COLO668 (cell line): ENCODE results near the gene TMCO4.

ENCODE experiments used
- DNase-seq: peaks from one replicate; lab custom pipeline; 2025; ENCODE audit not compliant: unreplicated experiment; lab: John Stamatoyannopoulos, UW

TMCO4 gene

GRCh38 chr1:19776933-19777332, 22.8 kb downstream of the TMCO4 start:
- DNase-seq: no peak

DNA sequence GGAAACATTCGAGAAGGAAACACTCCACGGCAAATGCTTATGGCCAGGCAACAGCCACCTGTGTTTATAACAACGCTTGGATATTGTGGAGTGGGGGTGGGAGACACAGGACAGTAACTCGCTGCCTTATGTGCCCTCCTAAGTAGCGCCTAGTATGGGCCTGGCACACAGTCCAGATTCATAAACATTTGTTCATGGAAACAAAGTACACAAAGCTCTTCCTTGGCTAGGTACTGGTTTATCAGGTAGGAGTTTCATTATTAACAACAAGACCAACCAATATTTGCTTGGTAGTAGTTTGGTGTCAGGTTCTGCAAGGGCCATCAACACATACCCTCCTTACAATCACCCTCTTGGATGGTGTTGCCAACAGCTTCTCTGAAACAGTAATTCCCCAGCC, 23.4 kb downstream of the TMCO4 start:
- DNase-seq: peak; percentile 36

- no peak for DNase-seq
Measured at GRCh38 chr1:19775831-19776230, 23.9 kb downstream of the TMCO4 start.

GRCh38 chr1:19775317-19775716, 24.4 kb downstream of the TMCO4 start:
- DNase-seq: no peak

- DNase-seq: no peak
Measured at GRCh38 chr1:19774180-19774785, 25.4 kb downstream of the TMCO4 start.

GRCh38 chr1:19773485-19773884, 26.2 kb downstream of the TMCO4 start:
- DNase-seq: no peak

DNA sequence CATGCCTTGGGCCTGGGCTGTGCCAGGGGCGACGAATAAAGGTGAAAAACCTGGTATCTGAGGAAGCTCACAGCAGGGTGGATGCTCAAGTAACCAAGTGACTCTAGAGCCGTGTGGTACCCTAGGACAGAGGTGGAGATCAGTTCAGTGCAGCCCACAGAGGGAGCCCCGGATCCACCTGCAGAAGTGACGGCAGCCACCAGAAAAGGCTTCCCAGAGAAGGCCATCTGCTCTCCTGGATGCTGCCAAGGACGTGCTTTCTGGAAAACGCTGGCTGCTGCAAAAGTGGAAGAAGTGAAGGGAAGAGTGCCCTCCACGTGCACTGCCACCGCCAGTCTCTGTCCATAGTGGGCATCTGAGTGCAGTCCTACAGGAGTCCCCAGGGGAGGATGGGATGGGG, 27.7 kb downstream of the TMCO4 start:
- DNase-seq: no peak

DNA sequence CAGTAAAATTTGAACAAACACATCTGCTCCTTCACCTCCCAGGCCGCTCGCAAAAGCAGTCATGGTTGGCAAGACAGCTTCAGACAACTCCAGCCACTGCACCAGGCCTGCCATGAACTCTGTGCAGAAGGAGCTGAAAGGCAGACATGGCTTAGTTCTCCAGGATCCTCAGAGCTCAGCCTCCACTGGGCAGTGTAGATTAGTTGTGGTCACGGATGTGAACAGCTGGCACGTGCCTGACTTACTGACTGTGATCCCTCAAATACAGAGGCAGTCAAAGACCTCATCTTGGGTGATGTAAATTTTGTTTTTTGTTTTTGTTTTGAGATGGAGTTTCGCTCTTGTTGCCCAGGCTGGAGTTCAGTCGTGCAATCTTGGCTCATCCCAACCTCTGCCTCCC, 28.4 kb downstream of the TMCO4 start:
- DNase-seq: no peak

- no peak for DNase-seq
Measured at GRCh38 chr1:19770436-19771190, 29.1 kb downstream of the TMCO4 start.

DNA sequence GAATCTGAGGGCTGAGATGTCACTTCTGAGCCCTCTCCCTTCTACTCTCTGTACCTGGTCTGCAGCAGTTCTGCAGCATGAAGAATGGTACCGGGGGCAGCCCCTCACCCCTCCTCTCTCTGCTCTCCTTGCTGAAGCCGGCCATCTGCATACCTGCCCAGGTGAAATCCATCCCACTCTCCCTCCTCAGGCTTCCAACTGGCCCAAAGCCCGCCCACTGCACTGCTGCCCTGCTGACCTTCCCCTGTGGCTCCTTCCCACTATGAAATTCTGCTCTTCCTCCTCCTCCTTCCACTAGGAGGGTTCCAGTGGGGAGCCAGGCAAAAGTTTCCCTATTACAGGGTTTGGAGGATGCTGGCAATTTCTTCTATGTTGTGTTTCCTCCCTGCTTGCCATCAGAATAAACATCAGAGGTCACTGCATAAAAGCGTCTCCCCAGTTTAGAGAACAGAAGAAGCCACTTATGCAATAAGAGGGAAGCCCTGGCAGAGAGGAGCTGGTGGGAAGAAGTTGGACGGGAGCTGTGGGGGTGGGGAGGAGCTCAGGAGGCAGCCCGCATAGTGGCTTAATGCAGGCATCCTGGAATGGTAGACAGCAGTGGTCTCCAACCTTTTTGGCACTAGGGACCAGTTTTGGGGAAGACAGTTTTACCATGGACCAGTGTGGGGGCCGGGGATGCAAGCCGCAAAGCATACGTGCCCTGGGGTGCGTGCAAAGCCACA, 30.3 kb downstream of the TMCO4 start:
- no peak for DNase-seq

- DNase-seq: no peak
Measured at GRCh38 chr1:19768353-19769210, 31.1 kb downstream of the TMCO4 start.

DNA sequence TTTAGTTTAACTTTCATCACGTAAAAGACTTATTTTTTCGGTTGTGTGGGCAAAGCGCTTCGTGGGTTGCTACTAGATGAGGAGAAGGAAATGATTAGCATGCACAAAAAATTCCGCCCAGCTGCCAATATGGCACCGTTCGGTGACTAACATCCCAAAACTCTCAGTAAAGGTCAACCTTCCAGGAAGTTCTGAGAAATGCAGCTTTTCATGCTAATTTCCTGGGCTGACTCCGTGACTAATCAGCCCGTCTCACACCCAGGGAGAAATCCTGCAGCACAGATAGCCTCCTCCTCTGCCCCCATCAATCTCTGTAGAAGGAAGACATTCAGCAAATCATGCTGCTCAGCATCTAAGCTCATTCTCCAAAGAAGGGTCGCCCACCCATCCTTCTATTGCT, 34.1 kb downstream of the TMCO4 start:
- no peak for DNase-seq

- DNase-seq: no peak
Measured at GRCh38 chr1:19764848-19765247, 34.9 kb downstream of the TMCO4 start.

DNA sequence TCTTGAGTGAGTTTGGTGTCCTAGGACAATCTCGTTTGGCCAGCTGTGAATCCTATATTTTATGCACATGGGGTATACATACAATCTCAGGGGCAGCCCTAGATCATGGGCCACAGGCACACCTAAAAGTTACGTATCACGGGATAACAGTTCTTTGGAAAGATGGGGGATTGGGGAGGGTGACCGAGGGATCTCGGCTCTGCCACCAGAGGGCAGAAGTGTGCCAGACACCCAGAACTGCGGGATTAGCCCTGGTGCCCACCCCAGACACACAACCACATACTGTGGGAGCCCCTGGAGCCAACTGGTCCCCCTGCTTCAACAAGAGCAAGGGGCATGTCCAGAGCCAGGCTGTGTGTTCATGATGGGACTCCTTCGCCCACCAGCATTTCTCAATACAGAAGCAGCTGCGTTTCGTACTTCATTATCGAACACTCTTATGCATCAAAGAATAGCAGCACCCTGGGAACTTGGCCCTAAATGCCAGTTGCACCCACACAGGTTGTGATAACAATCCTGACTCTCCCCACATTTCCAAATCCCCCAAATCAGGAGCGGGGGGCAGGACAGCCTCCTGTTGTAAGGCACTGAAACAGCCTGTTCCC, 37.4 kb downstream of the TMCO4 start:
- DNase-seq: peak; percentile 64

DNA sequence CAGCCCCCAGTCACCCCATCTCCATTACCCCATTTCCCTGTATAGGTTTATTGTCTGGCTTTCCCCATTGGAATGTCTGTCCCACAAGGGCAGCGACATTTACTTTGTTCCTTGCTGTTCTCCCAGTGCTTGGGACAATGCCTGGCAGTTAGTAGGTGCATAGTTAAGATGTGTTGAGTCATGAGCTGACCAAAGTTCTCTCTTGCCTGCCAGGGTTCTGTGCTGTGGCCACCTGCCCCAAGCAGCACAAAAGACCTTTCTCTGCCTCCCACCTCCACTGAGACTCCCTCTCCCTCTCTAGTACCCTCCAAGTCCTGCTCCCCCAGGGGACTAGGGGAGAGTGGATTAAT, 40.0 kb downstream of the TMCO4 start:
- no peak for DNase-seq

- DNase-seq: no peak
Measured at GRCh38 chr1:19758227-19758830, 41.4 kb downstream of the TMCO4 start.

GRCh38 chr1:19757641-19758040, 42.1 kb downstream of the TMCO4 start:
- DNase-seq: no peak

DNA sequence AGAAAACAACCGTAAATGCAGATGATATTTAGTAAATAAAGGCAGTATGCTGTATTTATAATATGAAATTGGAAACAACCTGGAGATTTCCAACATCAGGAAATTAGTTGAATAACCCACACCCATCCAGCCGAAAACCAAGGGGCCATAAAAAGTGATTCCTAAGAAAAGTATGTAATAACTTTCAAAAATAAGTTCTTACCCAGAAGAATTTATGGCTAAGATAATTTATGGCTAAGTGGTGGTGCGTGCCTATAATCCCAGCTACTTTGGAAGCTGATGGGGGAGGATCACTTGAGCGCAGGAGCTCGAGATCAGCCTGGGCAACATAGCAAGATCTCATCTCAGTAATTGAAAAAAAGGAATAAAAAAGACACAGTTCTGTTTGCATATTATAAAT, 43.2 kb downstream of the TMCO4 start:
- DNase-seq: no peak

DNA sequence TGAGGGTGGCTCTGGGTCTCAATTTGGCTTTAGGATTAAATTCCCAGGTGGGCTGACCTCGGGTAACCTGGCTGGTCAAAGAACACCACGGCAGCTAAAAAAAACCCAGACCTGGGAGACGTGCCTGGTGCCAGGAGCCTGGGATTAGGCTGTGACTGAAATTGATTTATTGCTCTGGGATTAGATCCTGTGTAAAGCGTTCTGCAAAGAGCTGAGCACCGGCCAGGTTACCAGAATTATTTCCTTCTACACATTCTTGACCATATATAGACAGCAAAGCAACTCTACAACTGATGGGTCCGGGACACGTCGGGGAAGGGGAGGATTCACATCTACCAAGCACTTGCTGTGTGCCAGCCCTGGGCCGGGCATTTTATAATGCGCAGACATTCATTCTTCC, 45.2 kb downstream of the TMCO4 start:
- no peak for DNase-seq

DNA sequence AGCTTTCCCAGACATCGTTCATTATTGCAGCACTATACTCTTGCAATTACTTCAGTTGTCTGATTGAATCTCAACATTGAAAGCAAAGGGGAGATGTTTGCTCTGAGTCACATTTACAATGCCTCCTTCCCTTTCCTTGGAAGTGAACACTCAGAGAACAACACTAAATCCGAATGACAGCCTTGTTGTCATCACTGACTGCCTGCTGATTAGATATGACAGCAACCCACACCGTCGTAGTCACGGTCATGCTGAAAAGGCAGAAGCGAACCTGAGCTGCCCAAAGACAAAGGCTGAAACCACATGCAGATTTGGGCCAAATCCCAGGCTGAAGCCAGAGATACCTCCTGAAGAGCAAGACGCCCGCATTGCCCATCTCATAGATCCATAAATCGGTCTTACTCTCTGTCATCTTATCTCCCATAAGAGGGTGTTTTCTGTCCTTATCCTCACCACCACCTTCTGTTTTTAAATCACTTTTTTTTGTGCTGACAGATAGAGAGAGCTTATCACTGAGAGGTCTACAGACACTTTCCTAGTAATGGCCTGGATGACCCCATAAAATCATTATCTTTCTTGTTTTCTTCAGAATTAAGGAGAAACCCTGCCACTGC, 47.5 kb downstream of the TMCO4 start:
- DNase-seq: no peak
